ENCODE results near the gene PCOLCE2. TPM values are rescaled to one million over a fixed set of nuclear protein-coding genes. Genes with fewer than 3 reads are reported as not detected.

Gene PCOLCE2
- total and polyA plus RNA-seq, 10 of the 15 experiments (the other 5 are each of a cell fraction or from before 2014, with no cell fraction given): 0.11 to 7.6 (median 0.40) TPM

- no peaks in the 10 kb centered on the region for H4K20me1 ChIP-seq (ENCODE audit: control insufficient read depth, insufficient read depth)
- ChIA-PET CTCF (no interaction called here), SMC1A (ENCODE audit: uncharacterized antibody, unreplicated experiment) (interaction anchor here (1.2 kb wide), 1 partner anchor 69 kb away, joined by 4 read pairs; no protein-coding TSS in a partner anchor), POLR2A (interaction anchor here (0.6 kb wide), 1 partner anchor 66 kb away, joined by 3 read pairs; no protein-coding TSS in a partner anchor), RAD21 (ENCODE audit: unreplicated experiment) (no interaction called here)
- H2AFZ ChIP-seq (ENCODE audit: control insufficient read depth, low read depth, low read length): no peak overlapping the region
- TF ChIP-seq MEF2A (IDR thresholded peaks at IDR 0.05; ENCODE audit: insufficient read depth, low read depth, low read length) (no peak), RELA (IDR thresholded peaks at IDR 0.05; ENCODE audit: borderline replicate concordance, partially characterized antibody) (no peak), CEBPB (IDR thresholded peaks at IDR 0.05; ENCODE audit: borderline replicate concordance in 1 of 2, low read depth in 2 of 2, low read length in 2 of 2) (no peak), ETV6 (conservative IDR thresholded peaks at IDR 0.05 in 1 of 2, IDR thresholded peaks at IDR 0.05 in 1 of 2; ENCODE audit: borderline replicate concordance in 1 of 2, low read depth in 1 of 2) (no peak), JUNB (IDR thresholded peaks at IDR 0.05) (no peak), BCL11A (IDR thresholded peaks at IDR 0.05; ENCODE audit: low read depth, low read length) (no peak), NFYA (IDR thresholded peaks at IDR 0.05; ENCODE audit: borderline replicate concordance, low read depth, low read length) (no peak), ELK1 (IDR thresholded peaks at IDR 0.05; ENCODE audit: low read depth, low read length) (no peak), ZNF207 (IDR thresholded peaks at IDR 0.05; ENCODE audit: borderline replicate concordance) (no peak), ZNF24 (IDR thresholded peaks at IDR 0.05) (no peak), NBN (IDR thresholded peaks at IDR 0.05) (no peak), RFX5 (IDR thresholded peaks at IDR 0.05; ENCODE audit: low read depth, low read length) (no peak)
- no peaks in the 10 kb centered on the region for H3K36me3 ChIP-seq (ENCODE audit: control insufficient read depth in 2 of 2, insufficient read depth in 2 of 2, low read length in 1 of 2)
- no peak overlapping the region for H3K4me3 ChIP-seq
- no peak overlapping the region for H3K9ac ChIP-seq (ENCODE audit: control insufficient read depth, insufficient read depth, low read length)
- in situ Hi-C loops (cut with MboI): no loop called here
- no peaks in the 10 kb centered on the region; the same call in 2 of the 3 replicates for H3K9me3 ChIP-seq (replicated peaks; ENCODE audit: control insufficient read depth, insufficient read depth, low read length)
- no peak overlapping the region for H3K27ac ChIP-seq (ENCODE audit: control insufficient read depth, insufficient read depth)
- no TSS peak for BruUV-seq (replicated peaks)
- H3K4me1 ChIP-seq (ENCODE audit: control insufficient read depth, insufficient read depth, low read length): no peaks in the 10 kb centered on the region
- FAIRE-seq (no peak), ATAC-seq (no peak), DNase-seq (ENCODE audit: low read depth, low spot score) (no peak)
- no peak overlapping the region for H3K4me2 ChIP-seq (ENCODE audit: control insufficient read depth, insufficient read depth)
- H3K27me3 ChIP-seq (replicated peaks in 1 of 2; ENCODE audit: control insufficient read depth in 2 of 2, insufficient read depth in 2 of 2, low read length in 1 of 2): no peaks in the 10 kb centered on the region
- H3K79me2 ChIP-seq (ENCODE audit: control insufficient read depth, insufficient read depth, low read length): no peaks in the 10 kb centered on the region
- intact Hi-C loops (cut with micrococcal nuclease; ENCODE audit: unreplicated experiment): no loop called here
Observed at GRCh38 chr3:142925140-142925539, 36.3 kb upstream of the PCOLCE2 start.

Data from GM12878 (cell line).